Lung microvascular endothelial cell (primary cell): ENCODE measurements around the gene OR52H1. TPM values are rescaled to one million over a fixed set of nuclear protein-coding genes. Genes with fewer than 3 reads are reported as not detected.

Experiments
- DNase-seq, 2 donors: peaks; one replicate each; pipeline versions ENCODE4 v3.0.0 to v3.0.0-alpha.2; 2010; ENCODE audit warnings: low read depth in 2 of 2
- total RNA-seq: library from RNA; depleted of rRNA; stranded (reverse); fragments of >200 nt; gene quantifications from 2 replicates; pipeline ENCODE4 v1.2.1, GENCODE V29; 2014

OR52H1 gene
- total RNA-seq, 1 donor from 2014 or later, result under 0.01 TPM

GRCh38 chr11:5534046-5534445 is 14.3 kb downstream of the OR52H1 start:
- no peak for DNase-seq

- DNase-seq, result no peak
Measured at GRCh38 chr11:5531053-5531831, 17.1 kb downstream of the OR52H1 start.

GRCh38 chr11:5528495-5528894 is 19.8 kb downstream of the OR52H1 start:
- DNase-seq, result no peak

- no peak for DNase-seq
Measured at GRCh38 chr11:5527716-5528115, 20.6 kb downstream of the OR52H1 start.

GRCh38 chr11:5524756-5525155 is 23.6 kb downstream of the OR52H1 start:
- no peak for DNase-seq

GRCh38 chr11:5522308-5522707 is 26.0 kb downstream of the OR52H1 start:
- DNase-seq, result no peak

- DNase-seq, result no peak
Measured at GRCh38 chr11:5521540-5521939, 26.8 kb downstream of the OR52H1 start.

GRCh38 chr11:5516599-5516998 is 31.7 kb downstream of the OR52H1 start, which contains the start of gene UBQLNL:
TSS of gene UBQLNL (minus strand) at chr11:5516699. CDS start at chr11:5516441, 258 bp downstream.
- DNase-seq, result no peak

- DNase-seq, result no peak
Measured at GRCh38 chr11:5514841-5515240, 33.5 kb downstream of the OR52H1 start.

GRCh38 chr11:5509803-5510202 is 38.5 kb downstream of the OR52H1 start, which contains the start of gene UBQLN3:
TSS of gene UBQLN3 (minus strand) at chr11:5509957. CDS start at chr11:5509558, 399 bp downstream.
- no peak for DNase-seq

GRCh38 chr11:5508605-5509004 is 39.7 kb downstream of the OR52H1 start:
- no peak for DNase-seq

- DNase-seq, result no peak
Measured at GRCh38 chr11:5507933-5508305, 40.4 kb downstream of the OR52H1 start.

- DNase-seq, result no peak
Measured at GRCh38 chr11:5507177-5507932, 41.0 kb downstream of the OR52H1 start.

- no peak for DNase-seq
Measured at GRCh38 chr11:5505363-5506048, 42.8 kb downstream of the OR52H1 start.

- no peak for DNase-seq
Measured at GRCh38 chr11:5504403-5504921, 43.9 kb downstream of the OR52H1 start.

GRCh38 chr11:5500393-5500801 is 47.9 kb downstream of the OR52H1 start:
- no peak for DNase-seq

GRCh38 chr11:5499671-5500070 is 48.7 kb downstream of the OR52H1 start:
- no peak for DNase-seq

Other genes with a start within 250 kb of the OR52H1 start
- not detected in 2 replicates for gene OR51B4, start 246.6 kb downstream of the OR52H1 start, total RNA-seq
- gene OR51B2, start 224.2 kb downstream of the OR52H1 start, total RNA-seq, result not detected in 2 replicates
- gene OR51B5, start 205.0 kb downstream of the OR52H1 start, total RNA-seq, result not detected in 2 replicates
- not detected in 2 replicates for gene OR51B6, start 197.0 kb downstream of the OR52H1 start, total RNA-seq
- not detected in 2 replicates for gene OR51M1, start 164.7 kb downstream of the OR52H1 start, total RNA-seq
- gene OR51Q1, start 126.4 kb downstream of the OR52H1 start, total RNA-seq, result not detected in 2 replicates
- not detected in 2 replicates for gene OR51I1, start 107.0 kb downstream of the OR52H1 start, total RNA-seq
- gene OR51I2, start 99.2 kb downstream of the OR52H1 start, total RNA-seq, result not detected in 2 replicates
- not detected in 2 replicates for gene OR52D1, start 59.9 kb downstream of the OR52H1 start, total RNA-seq
- not detected in 2 replicates for gene UBQLN3, start 38.6 kb downstream of the OR52H1 start, total RNA-seq
- under 0.01 TPM in 1 of 2 replicates, not detected in the other for gene UBQLNL, start 31.8 kb downstream of the OR52H1 start, total RNA-seq
- gene OR52B6, start 32.3 kb upstream of the OR52H1 start, total RNA-seq, result not detected in 2 replicates
- 0.99 and 3.3 TPM in 2 replicates for gene TRIM6, start 48.1 kb upstream of the OR52H1 start, total RNA-seq
- gene TRIM34, start 76.5 kb upstream of the OR52H1 start, total RNA-seq, result 8.5 and 9.4 TPM in 2 replicates
- 46.4 and 75.4 TPM in 2 replicates for gene TRIM5, start 136.5 kb upstream of the OR52H1 start, total RNA-seq
- 47.0 and 66.9 TPM in 2 replicates for gene TRIM22, start 141.2 kb upstream of the OR52H1 start, total RNA-seq
- not detected in 2 replicates for gene OR56B1, start 187.9 kb upstream of the OR52H1 start, total RNA-seq
- gene OR52N4, start 205.7 kb upstream of the OR52H1 start, total RNA-seq, result not detected in 2 replicates
- not detected in 2 replicates for gene OR52N5, start 234.8 kb upstream of the OR52H1 start, total RNA-seq
- gene OR52N1, start 242.7 kb upstream of the OR52H1 start, total RNA-seq, result not detected in 2 replicates